Endothelial cell of umbilical vein (primary cell): ENCODE results near the gene SVIL.
"Not testable (repeated sequence)": the region's sequence is repeated elsewhere in the genome, so short reads cannot be mapped to it uniquely, and the experiment has no call there.

ENCODE experiments used
- CTCF ChIP-seq, 2 donors: IDR thresholded peaks; 1 replicate in 1 of 2; 2 replicates in 1 of 2; pipeline ENCODE4 v1.5.1; 2011; ENCODE audit warnings: low read length in 2 of 2, mild to moderate bottlenecking in 2 of 2, moderate library complexity in 2 of 2, control low read depth in 1 of 2, inconsistent platforms in 1 of 2, low read depth in 1 of 2; ENCODE audit not compliant: insufficient read depth in 1 of 2; ENCODE audit errors: extremely low read depth in 1 of 2
- EZH2 ChIP-seq: IDR thresholded peaks from 2 replicates; pipeline ENCODE4 v1.6.1; 2012; ENCODE audit warnings: borderline replicate concordance, low read depth, mild to moderate bottlenecking, moderate library complexity, low read length, inconsistent platforms; ENCODE audit not compliant: severe bottlenecking
- FOS ChIP-seq: IDR thresholded peaks from 2 replicates; pipeline ENCODE4 v1.6.1; 2011; ENCODE audit warnings: mild to moderate bottlenecking, low read length, moderate library complexity, borderline replicate concordance; ENCODE audit not compliant: insufficient read depth
- POLR2A ChIP-seq: IDR thresholded peaks from 2 replicates; pipeline ENCODE4 v1.6.1; 2012; ENCODE audit warnings: low read depth, mild to moderate bottlenecking, control low read depth, low read length
- POLR2AphosphoS5 ChIP-seq: IDR thresholded peaks from 2 replicates; pipeline ENCODE4 v1.6.1; 2012; ENCODE audit warnings: low read depth, mild to moderate bottlenecking, control low read depth, low read length, moderate library complexity; ENCODE audit not compliant: insufficient read depth

- TF ChIP-seq EZH2; CTCF (IDR thresholded peaks at IDR 0.05; ENCODE audit: extremely low read depth in 1 of 2, insufficient read depth in 1 of 2, low read depth in 1 of 2, low read length in 2 of 2); POLR2A; FOS; POLR2AphosphoS5: not testable (repeated sequence)
Measured at GRCh38 chr10:29458190-29458589, 176.6 kb downstream of the SVIL start.
